Measurements from ENCODE around the gene NFIB. TPM values are rescaled to one million over a fixed set of nuclear protein-coding genes. Genes with fewer than 3 reads are reported as not detected.

Gene NFIB
- total RNA-seq, 4 donors from 2014 or later: 61.0 to 68.3 (median 65.4) TPM

GRCh38 chr9:14151451-14151850 is 162.5 kb downstream of the NFIB start:
- no peaks in the 10 kb centered on the region for H3K36me3 ChIP-seq
- TF ChIP-seq POLR2A (IDR thresholded peaks at IDR 0.05): no peak
- TF ChIP-seq, protein P1, sequence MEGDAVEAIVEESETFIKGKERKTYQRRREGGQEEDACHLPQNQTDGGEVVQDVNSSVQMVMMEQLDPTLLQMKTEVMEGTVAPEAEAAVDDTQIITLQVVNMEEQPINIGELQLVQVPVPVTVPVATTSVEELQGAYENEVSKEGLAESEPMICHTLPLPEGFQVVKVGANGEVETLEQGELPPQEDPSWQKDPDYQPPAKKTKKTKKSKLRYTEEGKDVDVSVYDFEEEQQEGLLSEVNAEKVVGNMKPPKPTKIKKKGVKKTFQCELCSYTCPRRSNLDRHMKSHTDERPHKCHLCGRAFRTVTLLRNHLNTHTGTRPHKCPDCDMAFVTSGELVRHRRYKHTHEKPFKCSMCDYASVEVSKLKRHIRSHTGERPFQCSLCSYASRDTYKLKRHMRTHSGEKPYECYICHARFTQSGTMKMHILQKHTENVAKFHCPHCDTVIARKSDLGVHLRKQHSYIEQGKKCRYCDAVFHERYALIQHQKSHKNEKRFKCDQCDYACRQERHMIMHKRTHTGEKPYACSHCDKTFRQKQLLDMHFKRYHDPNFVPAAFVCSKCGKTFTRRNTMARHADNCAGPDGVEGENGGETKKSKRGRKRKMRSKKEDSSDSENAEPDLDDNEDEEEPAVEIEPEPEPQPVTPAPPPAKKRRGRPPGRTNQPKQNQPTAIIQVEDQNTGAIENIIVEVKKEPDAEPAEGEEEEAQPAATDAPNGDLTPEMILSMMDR (IDR thresholded peaks at IDR 0.05): no peak
- no peak for TF ChIP-seq EP300 (IDR thresholded peaks at IDR 0.05)
- no peak for TF ChIP-seq POLR2AphosphoS5 (IDR thresholded peaks at IDR 0.05)
- 67 to 94% methylated on average over 2 to 3 of the region's 3 CpGs for WGBS, 2 donors (ENCODE audit: low coverage in 1 of 2)
- no peak overlapping the region for H3K4me3 ChIP-seq
- ATAC-seq: no peak
- no peak overlapping the region for H3K27ac ChIP-seq
- H3K4me1 ChIP-seq: peaks cover 0 to 26% (median 0%) of the 10 kb centered on the region in 3 donors
- no peaks in the 10 kb centered on the region for H3K9me3 ChIP-seq
- no peaks in the 10 kb centered on the region for H3K27me3 ChIP-seq

DNA sequence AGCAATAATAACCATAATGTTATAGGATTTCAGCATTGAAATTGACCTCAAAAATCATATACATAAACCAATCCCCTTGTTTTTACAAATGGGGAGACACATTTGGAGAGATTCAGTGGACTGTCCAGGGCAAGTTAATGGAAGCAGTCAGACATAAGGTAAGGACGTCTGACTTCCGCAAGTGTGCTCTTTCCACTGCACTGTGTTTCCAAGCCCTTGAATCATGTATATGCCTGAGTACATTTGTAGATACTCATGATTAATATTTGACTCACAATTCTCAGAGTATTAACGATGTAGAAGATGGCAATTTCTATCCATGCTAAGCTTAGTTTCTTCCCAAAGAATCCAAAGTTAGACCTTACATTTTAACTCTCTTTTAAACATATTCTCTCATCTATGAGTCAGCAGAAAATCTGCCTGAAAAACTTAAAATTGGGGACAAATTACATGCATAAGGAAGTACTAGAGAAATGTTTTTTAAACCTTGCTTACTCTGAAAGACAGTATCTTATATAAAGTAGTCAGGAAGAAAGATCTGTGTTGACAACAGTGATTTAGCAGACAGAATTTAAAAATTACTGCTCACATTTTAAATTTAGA is 165.3 kb downstream of the NFIB start:
- no peaks in the 10 kb centered on the region for H3K9me3 ChIP-seq
- ATAC-seq: no peak
- H3K36me3 ChIP-seq: peaks cover 0 to 4% of the 10 kb centered on the region in 2 donors
- TF ChIP-seq POLR2AphosphoS5 (IDR thresholded peaks at IDR 0.05) (no peak), POLR2A (IDR thresholded peaks at IDR 0.05) (no peak), EP300 (IDR thresholded peaks at IDR 0.05) (no peak)
- TF ChIP-seq, protein P1 (IDR thresholded peaks at IDR 0.05): no peak
- no peak overlapping the region for H3K4me3 ChIP-seq
- H3K27ac ChIP-seq: no peak overlapping the region
- peaks cover 0 to 18% (median 0%) of the 10 kb centered on the region in 3 donors for H3K4me1 ChIP-seq
- H3K27me3 ChIP-seq: no peaks in the 10 kb centered on the region
- WGBS, 2 donors (ENCODE audit: low coverage in 1 of 2): 81 to 92% methylated on average over 3 of the region's 3 CpGs

DNA sequence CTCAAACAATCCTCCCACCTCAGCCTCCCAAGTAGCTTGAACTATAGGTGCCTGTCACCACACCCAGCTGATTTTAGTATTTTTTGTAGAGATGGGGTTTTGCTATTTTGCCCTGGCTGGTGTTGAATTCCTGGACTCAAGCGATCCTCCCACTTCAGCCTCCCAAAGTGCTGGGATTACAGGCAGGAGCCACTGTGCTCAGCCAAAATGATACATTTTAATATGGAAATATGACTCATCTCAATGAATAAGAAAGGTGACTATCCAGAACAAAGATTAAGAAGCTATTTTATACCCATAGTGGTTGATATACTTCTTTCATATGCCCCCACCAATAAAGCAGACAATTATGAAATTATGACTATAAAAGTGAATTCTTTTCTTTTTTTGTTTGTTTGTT is 166.2 kb downstream of the NFIB start:
- WGBS, 2 donors (ENCODE audit: low coverage in 1 of 2): 100% methylated on average over 1 of the region's 1 CpG; no CpG with 5 or more reads in 1 of the 2 donors
- Histone ChIP-seq H3K4me1 (peaks cover 0 to 18% (median 0%) of the 10 kb centered on the region in 3 donors), H3K27me3 (no peaks in the 10 kb centered on the region), H3K36me3 (peaks cover 0 to 4% of the 10 kb centered on the region in 2 donors), H3K27ac (no peak overlapping the region), H3K9me3 (no peaks in the 10 kb centered on the region), H3K4me3 (no peak overlapping the region)
- TF ChIP-seq, protein P1 (IDR thresholded peaks at IDR 0.05): no peak
- TF ChIP-seq EP300 (IDR thresholded peaks at IDR 0.05) (no peak), POLR2A (IDR thresholded peaks at IDR 0.05) (no peak), POLR2AphosphoS5 (IDR thresholded peaks at IDR 0.05) (no peak)
- ATAC-seq: no peak

- H3K4me1 ChIP-seq: peaks cover 0 to 4% (median 0%) of the 10 kb centered on the region in 3 donors
- no peaks in the 10 kb centered on the region for H3K9me3 ChIP-seq
- TF ChIP-seq POLR2AphosphoS5 (IDR thresholded peaks at IDR 0.05): no peak
- TF ChIP-seq POLR2A (IDR thresholded peaks at IDR 0.05): no peak
- TF ChIP-seq, protein P1 (IDR thresholded peaks at IDR 0.05): no peak
- TF ChIP-seq EP300 (IDR thresholded peaks at IDR 0.05): no peak
- no peak overlapping the region for H3K27ac ChIP-seq
- H3K36me3 ChIP-seq: peaks cover 0 to 4% of the 10 kb centered on the region in 2 donors
- no peaks in the 10 kb centered on the region for H3K27me3 ChIP-seq
- ATAC-seq: no peak
- 85 to 94% methylated on average over 8 of the region's 8 CpGs for WGBS, 2 donors (ENCODE audit: low coverage in 1 of 2)
- no peak overlapping the region for H3K4me3 ChIP-seq
Observed at GRCh38 chr9:14146201-14146874, 167.6 kb downstream of the NFIB start.

DNA sequence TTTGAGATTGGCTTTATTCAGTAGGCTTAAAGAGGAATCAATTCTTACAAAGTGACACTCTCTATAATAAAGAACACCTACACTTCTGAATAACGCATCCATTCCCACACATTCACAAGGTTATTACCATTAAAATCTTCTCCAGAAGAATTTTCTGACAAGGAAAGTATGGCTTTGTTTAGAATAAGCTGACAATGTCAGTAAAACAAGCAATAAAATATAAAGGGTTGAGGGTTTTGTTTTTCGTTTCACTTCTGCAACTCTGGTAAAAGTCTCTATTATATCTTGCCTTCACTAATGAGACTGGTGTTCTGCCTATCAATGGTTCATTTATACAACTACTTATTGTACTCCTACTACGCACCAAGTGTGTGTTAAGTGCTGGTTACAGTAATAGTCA is 169.7 kb downstream of the NFIB start:
- no peak overlapping the region for H3K4me3 ChIP-seq
- WGBS, 2 donors (ENCODE audit: low coverage in 1 of 2): 57 to 76% methylated on average over 3 of the region's 3 CpGs
- peaks cover 0 to 4% of the 10 kb centered on the region in 2 donors for H3K36me3 ChIP-seq
- no peak overlapping the region for H3K27ac ChIP-seq
- no peaks in the 10 kb centered on the region for H3K27me3 ChIP-seq
- TF ChIP-seq POLR2A (IDR thresholded peaks at IDR 0.05) (no peak), EP300 (IDR thresholded peaks at IDR 0.05) (no peak), POLR2AphosphoS5 (IDR thresholded peaks at IDR 0.05) (no peak)
- TF ChIP-seq, protein P1 (IDR thresholded peaks at IDR 0.05): no peak
- no peak for ATAC-seq
- H3K9me3 ChIP-seq: no peaks in the 10 kb centered on the region
- peaks cover 0 to 2% (median 0%) of the 10 kb centered on the region in 3 donors for H3K4me1 ChIP-seq

Data from gastroesophageal sphincter (tissue), 4 donors.